GM12874 (cell line): ENCODE results near the gene SLC39A3.

ENCODE experiments used
- TF ChIP-seq, protein P1 (sequence below): IDR thresholded peaks from 2 replicates; pipeline ENCODE4 v1.5.1; 2011; ENCODE audit warnings: low read depth, mild to moderate bottlenecking, control low read depth, low read length, moderate library complexity; ENCODE audit not compliant: insufficient read depth

SLC39A3 gene

GRCh38 chr19:2723345-2723715, 16.5 kb downstream of the SLC39A3 start:
- TF ChIP-seq, protein P1, sequence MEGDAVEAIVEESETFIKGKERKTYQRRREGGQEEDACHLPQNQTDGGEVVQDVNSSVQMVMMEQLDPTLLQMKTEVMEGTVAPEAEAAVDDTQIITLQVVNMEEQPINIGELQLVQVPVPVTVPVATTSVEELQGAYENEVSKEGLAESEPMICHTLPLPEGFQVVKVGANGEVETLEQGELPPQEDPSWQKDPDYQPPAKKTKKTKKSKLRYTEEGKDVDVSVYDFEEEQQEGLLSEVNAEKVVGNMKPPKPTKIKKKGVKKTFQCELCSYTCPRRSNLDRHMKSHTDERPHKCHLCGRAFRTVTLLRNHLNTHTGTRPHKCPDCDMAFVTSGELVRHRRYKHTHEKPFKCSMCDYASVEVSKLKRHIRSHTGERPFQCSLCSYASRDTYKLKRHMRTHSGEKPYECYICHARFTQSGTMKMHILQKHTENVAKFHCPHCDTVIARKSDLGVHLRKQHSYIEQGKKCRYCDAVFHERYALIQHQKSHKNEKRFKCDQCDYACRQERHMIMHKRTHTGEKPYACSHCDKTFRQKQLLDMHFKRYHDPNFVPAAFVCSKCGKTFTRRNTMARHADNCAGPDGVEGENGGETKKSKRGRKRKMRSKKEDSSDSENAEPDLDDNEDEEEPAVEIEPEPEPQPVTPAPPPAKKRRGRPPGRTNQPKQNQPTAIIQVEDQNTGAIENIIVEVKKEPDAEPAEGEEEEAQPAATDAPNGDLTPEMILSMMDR, result no peak

GRCh38 chr19:2722541-2723344, 17.1 kb downstream of the SLC39A3 start:
- TF ChIP-seq, protein P1, result no peak

GRCh38 chr19:2721570-2722540, 18.0 kb downstream of the SLC39A3 start:
- TF ChIP-seq, protein P1, result no peak

GRCh38 chr19:2720777-2721569, 18.8 kb downstream of the SLC39A3 start, which contains the start of gene DIRAS1:
TSS of gene DIRAS1 (minus strand) at chr19:2721372. CDS start at chr19:2717806, 3,566 bp downstream.
- TF ChIP-seq, protein P1, result no peak

GRCh38 chr19:2719920-2720776, 19.7 kb downstream of the SLC39A3 start:
- TF ChIP-seq, protein P1, result 0 out of 2 replicates have a peak, but pooled peaks have one; percentile 14

- TF ChIP-seq, protein P1, result no peak
Observed at GRCh38 chr19:2719232-2719735, 20.5 kb downstream of the SLC39A3 start.
